HG03342 (cell line): ENCODE measurements around the gene PHLDB1.

Source experiments
- ATAC-seq: cut with Tn5 transposase; IDR thresholded peaks from one replicate; pipeline ENCODE4 v1.9.1; 2021; ENCODE audit warnings: mild to moderate bottlenecking, moderate library complexity; ENCODE audit not compliant: unreplicated experiment

The PHLDB1 gene

DNA sequence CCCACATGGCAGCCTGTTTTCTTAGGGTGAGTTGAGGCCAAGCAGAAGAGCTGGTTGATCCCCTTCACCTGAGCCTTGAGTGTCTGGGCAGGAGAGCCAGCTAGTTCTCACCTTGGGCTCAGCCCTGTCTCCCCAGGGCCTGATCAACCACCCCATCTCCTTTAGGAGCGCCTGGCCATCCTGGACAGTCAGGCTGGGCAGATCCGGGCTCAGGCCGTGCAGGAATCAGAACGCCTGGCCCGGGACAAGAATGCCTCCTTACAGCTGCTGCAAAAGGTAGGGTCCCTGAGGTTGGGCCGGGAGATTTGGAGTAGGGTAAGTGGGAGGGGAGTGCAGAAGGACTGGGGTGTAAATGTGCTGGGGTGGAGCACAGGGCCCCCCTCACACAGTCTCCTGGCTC is 31.3 kb downstream of the PHLDB1 start:
- no peak for ATAC-seq

DNA sequence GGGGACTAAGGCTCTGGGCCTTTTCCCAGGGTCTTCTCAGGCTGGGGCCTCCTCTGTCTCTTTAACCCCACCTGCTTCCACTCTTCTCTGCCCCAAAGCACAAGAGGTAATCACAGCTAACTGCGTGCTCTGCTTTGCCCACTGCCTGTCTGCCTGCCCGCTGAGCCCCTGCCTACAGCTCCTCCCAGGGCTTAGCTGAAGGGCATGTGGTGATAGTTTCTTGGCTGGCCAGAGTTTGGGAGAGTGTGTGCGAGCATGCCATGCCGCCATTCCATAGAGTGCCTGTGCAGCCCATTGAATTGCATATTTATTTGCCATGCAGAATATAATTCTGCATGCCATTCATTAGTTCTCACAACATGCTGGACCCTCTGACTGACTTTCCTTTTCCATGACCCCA is 32.5 kb downstream of the PHLDB1 start:
- ATAC-seq = no peak

DNA sequence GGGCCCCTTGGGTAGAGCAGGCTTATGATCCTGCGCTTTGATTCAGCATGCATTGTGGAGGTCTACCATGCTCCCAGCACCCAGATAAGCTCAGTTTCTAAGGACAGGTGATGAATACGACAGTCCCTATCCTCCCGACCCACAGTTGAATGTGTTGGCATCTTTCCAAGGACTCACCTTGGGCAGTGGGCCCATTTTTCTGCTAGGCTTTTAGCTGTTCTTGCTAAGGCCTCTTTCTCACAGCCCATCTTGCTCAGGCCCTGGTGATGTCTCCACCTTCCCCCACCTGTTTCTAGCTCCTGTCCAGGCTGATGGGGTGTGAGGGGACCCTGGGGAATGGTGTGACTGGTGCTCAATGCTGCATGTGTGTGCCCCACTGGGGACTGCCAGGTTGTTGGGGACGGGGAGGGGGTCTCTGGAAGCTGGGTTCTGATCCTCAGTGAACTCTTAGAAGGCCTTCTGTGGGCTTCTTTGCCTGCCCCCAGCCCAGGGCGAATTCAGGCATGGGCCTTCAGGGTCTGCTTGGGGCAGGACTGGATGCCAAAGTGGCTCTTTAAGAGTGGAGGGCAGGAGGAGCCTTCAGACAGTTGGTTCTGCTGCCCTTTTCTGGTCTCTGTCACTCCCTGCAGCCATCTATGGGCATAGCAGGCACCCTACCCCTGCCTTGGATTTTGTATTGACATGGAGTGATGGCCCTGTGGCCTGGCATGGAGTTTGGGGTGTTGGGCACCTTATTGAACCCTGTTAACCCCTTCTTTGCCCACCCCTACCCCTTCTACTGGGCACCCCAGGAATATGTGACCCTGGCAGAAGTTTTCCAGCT is 33.1 kb downstream of the PHLDB1 start:
- ATAC-seq = no peak

DNA sequence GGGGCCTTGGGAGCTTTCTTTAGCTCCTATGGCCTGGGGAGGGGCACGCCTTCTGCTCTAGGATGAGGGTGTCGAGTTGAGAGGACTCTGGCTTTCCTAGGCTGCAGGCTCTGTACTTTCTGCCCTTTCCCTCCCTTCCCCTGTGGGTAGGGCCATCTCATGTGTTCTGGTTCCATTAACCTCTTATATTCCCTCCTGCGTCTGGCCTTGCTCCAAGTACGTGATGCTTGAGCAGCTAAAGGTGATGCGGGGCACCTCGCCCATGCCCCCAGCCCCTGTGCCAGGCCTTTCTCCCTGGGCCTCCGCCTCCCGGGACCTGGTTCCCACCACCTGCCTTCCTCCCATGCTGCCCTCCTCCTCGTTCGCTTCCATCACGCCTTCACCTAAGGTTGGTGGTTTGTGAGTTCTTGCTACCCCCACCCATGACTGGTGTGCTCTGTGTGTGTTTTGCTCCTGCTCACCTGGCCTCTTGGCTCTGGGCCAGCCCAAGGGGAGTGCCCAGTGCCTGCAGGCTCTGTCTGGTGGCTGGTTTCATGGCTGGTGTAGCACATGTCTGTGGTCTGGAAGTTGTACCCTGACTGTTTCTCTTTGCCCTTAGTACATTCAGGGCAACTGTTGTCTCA is 34.1 kb downstream of the PHLDB1 start:
- ATAC-seq = no peak

DNA sequence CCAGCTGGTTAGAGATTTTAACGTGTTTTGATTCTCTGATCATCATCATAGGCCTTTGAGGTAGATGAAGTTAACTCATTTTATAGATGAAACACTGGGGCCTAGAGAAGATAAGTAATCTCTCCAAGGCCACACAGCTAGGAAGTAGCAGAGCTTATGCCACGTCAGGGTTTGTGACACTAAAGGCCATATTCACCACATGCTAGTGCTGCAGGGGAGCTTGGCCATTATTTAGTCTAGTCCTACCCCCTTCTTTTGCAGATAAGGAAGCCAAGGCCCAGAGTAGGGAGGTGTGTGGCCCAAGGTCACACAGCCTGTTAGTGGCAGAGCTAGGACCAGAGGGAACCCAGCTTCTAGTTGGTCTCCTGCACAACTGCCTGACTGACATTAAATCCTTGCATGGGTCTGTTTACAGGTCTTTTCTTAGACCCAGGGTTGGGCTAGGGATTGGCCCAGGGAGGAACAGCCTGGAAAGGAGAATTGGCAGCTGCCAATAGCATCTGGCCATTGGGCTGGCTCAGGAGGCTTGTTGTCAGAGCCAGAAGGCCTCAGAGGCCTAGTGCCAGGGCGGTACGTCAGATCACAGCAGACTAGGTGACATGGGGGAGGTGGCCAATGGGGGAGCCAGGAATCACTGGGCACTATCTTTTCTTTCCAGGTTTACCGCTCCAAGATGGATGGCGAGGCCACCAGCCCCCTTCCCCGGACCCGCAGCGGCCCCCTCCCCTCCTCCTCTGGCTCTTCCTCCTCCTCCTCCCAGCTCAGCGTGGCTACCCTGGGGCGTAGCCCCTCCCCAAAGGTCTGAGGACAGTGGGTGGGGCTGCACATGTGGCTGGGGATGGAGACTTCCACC is 36.0 kb downstream of the PHLDB1 start:
- ATAC-seq = no peak

DNA sequence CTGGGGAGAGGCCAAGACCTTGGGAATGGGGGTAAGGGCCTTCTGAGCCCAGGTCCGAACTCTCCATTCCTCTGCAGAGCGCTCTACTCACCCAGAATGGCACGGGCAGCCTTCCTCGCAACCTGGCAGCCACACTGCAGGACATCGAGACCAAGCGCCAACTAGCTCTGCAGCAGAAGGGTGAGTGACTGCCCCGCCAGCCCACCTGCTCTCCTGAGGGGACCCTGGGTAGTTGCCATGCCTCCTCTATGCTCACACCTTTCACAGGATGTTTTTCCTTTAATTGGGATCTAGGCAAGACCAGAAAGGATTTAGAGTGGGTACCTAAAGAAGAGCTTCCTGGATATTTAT is 36.6 kb downstream of the PHLDB1 start:
- no peak for ATAC-seq

DNA sequence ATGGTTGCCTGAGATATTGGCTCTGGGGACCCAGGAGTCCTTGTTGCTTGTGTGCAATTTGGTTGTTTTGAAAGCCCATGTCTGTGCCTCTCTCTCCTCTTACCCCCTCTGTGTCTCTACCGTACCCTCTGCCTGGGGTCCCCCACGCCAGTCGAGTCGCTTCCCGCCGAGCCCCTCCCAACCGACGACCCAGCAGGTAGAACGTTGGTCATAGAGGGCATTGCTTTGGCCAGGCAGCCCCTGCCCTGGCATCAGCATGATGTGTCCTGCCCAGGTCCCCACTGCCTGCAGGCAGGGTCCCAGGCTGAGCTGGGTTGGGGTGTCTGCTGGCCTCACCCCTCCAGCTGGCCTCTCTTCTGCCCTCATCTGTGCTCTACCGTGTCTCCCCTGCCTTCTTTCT is 37.1 kb downstream of the PHLDB1 start:
- ATAC-seq = no peak

DNA sequence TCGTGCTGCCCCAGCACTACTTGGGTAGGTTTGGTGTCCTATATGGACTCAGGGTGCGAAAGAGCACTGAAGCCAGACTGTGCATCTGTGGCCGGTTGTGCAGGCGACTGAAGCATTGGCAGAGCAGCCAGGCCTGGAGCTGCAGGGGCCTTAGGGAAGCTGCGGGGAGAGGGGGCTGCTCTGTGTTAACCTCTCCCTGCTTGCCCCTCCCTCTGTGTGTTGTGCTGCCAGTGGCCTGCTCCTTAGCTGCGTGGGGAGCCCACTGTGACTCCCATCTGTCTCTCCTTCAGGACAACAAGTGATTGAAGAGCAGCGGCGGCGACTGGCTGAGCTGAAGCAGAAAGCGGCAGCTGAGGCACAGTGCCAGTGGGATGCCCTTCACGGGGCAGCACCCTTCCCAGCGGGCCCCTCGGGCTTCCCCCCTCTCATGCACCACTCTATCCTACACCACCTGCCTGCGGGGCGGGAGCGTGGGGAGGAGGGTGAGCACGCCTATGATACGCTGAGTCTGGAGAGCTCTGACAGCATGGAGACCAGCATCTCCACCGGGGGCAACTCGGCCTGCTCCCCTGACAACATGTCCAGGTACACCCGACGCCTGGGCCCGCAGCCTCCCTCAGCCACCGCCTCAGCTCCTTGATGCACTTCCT is 37.8 kb downstream of the PHLDB1 start:
- no peak for ATAC-seq

DNA sequence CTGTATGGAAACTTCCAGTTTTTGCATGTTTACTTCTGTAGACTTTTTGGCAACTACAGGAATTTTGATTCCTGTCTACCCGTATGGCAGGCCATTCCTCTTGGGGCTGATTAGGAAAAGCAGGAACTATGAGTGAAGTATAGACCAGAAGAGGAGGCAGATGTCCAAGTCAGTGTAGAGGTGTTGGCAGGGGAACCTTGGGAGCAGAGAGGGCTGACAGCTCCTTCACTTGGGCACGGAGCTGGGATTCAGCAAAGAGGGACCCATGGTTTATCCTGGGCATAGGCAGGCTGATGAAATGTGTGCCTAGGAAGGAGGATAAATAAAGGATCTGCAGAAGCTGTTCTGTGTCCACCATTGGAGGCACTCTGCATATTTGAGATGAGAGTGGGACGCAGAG is 39.0 kb downstream of the PHLDB1 start:
- no peak for ATAC-seq

DNA sequence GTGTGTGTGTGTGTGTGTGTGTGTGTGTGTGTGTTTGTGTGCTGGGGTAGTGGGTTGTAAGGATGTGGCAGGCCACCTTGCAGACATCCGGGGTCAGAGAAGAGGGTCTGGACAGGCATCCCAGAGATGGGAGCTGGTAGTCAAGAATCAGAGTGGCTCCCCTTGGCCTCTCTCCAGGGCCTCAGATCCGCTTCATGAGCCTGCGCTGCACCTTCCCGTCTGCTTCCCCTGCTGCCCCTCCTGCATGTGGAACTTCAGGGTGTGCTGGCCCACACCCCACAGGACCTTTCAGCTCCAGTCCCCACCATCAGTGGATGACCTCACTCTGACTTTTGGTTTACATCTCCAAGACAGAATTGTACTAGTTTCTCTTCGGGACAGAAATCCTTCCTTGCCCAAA is 40.9 kb downstream of the PHLDB1 start:
- ATAC-seq = no peak

DNA sequence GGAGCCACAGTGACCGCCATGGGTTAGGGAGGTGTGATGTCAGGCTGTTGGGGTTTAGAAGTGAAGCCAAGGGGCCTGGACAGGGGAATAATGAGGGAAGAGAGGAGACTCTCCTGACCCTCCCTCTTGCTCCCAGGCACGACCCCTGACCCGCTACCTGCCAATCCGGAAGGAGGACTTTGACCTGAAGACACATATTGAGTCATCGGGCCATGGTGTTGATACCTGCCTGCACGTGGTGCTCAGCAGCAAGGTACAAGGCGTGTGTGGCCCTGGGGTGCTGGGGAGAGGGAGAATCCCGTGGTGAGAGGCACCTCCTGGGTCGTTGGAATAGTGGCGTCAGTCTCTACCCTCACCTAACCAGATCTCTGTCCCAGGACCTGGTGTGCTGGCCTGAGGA is 42.5 kb downstream of the PHLDB1 start:
- no peak for ATAC-seq

DNA sequence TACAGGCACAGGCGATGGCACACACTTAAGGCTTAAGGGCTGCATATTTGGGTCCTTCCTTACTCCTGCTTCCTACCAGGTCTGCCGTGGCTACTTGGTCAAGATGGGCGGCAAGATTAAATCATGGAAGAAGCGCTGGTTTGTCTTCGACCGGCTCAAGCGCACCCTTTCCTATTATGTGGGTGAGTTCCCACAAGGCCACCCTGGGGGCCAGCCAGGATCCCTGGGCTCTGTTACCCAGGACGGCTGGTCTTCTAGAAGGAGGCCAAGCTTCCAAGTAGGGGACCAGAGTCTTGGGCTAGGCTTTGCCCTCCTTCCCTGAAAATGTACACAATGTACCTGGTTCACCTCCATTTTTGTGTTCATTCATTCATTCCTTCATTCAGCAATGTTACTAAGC is 43.0 kb downstream of the PHLDB1 start:
- ATAC-seq = no peak

DNA sequence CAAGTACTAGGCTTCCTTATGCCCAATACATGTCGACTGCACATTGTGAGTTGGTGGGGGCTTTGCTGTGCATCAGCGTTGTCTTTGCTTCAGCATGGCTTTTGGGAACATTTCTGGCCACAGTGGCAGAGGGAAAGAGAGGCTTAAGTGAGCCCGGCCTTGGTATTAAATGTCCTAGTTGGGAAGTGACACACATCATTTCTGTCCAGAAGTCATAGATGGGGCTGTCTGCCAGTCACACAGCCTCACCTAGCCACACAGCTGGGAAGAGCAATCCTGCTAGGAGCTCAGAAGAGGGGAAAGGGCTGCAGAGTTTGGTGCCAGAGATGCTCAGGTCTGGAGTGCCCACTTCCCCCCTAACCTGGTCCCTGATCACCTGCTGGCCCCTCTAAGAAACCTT is 44.4 kb downstream of the PHLDB1 start:
- ATAC-seq = no peak

DNA sequence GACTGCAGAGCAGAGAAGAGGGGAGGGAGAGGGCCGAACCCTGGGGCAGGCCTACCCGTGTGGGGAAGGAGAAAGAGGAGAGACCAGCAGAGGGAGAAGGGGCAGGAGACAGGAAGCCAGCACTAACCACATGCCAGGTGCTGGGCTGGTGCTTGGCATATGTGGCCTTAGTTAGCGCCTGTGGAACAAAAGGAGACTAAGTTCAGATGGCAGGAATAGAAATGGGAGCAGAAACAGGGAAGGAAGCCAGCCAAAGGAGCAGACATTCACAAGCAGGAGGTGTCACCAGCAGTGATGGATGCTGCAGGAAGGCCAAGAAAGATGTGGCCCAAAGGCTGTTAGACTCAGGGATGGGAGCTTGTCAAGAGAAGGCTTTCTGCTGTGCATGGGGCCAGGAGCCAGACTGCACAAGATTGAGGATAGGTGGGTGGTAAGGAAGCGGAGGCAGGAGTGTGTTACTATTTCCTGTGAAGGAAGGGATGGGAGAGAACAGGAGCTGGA is 45.3 kb downstream of the PHLDB1 start:
- ATAC-seq = no peak

DNA sequence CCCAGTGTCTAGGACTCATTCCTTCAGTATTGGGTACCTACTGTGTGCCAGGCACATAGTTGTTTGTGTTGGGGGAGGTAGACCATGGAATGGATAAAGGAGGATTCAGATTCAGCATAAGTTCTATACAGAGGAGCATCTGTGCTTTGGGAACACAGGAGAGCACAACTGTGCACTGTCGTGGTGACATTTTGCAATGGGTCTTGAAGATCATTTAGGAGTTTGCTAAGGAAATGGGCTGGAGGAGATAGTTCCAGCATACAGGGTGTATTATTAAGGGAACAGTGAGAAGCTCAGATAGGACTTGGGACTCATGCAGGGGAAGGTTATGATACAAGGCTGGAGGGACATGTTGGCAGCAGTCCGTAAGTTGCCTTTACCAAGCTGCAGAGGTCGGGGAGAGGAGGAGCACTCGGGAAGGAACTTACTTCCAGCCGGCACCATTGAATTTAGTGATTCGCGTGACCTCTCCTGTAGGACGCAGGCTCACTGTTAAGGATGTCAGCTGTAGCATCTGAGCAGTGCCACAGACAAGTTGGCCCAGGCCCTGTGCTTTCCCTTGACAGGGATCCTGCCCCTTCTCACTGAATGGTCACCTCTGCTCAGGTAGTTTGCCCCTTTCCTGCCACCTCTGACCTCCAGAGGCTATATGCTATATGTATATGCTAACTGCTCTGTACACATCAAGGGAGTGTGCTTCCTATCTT is 46.4 kb downstream of the PHLDB1 start:
- ATAC-seq = no peak

DNA sequence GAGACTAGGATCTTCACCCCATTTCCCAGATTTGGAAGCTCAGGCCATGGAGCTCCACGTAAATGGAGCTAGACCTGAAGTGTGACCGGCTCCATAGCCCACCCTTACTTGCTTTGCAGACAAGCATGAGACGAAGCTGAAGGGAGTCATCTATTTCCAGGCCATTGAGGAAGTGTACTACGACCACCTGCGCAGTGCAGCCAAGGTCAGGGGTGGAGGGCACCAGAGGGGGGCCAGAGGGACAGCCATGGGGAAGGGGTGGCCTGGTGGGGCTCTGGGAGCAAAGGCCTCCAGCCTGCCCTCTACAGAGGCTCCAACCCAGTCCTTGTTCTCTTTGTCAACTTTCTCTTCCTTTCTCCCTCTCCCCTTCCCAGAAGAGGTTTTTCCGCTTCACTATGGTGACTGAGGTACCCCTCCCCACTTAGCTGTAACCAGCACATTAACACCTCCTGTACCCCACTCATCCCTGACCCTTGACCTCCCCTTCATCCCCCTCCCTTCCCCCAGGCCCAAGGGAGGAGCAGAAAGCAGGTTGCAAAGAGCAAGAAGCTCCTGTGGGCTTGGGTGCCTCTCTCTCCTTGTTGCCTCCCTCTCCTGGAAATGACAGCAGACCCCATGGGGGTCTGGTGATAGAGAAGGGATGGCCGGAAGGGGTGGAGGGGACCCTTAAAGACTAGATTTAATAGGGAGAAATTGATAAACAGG is 48.2 kb downstream of the PHLDB1 start:
- ATAC-seq = no peak

DNA sequence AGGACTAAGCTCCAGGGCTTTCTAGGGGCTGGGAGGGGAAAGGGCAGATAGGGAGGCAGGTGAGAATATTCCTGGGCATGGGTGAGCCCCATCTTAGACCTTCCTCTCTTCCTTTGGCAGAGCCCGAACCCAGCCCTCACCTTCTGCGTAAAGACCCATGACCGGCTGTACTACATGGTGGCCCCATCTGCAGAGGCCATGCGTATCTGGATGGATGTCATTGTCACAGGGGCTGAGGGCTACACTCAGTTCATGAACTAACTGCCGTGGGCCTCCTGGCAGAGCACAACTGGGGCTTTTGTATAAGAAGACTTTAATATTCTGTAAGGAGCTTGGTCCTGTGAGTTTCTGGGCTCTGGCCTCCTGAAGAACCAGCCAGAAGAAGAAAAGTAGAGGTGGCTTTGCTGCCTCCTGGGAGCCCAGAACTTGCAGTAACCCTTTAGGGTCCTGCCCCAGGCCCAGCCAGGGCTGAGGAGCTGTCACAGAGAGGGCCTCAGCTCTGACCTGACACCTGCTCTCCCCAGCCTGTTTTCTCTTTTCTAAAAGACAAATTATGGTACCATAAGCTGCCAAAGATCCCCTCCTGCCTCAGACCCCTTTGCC is 49.2 kb downstream of the PHLDB1 start:
- no peak for ATAC-seq

DNA sequence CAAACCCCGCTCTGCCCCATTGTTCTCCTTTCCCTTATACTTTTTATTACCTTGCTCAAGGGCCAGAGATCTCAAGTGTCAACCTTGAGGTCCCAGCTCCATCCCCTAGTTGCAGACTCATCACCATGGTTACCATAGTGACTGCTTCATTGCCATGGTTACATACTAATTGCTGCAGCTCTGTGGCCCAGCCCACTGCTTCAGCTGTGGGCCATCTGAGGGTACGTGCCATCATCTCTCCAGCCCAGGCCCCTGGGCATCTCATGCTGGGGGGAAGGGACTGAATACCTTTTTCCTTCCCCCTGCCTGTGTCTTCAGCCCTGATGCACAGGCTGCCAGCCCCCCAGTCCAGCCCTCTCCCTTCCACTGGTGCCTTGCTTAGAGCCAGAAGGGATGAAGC is 49.8 kb downstream of the PHLDB1 start:
- ATAC-seq = no peak

DNA sequence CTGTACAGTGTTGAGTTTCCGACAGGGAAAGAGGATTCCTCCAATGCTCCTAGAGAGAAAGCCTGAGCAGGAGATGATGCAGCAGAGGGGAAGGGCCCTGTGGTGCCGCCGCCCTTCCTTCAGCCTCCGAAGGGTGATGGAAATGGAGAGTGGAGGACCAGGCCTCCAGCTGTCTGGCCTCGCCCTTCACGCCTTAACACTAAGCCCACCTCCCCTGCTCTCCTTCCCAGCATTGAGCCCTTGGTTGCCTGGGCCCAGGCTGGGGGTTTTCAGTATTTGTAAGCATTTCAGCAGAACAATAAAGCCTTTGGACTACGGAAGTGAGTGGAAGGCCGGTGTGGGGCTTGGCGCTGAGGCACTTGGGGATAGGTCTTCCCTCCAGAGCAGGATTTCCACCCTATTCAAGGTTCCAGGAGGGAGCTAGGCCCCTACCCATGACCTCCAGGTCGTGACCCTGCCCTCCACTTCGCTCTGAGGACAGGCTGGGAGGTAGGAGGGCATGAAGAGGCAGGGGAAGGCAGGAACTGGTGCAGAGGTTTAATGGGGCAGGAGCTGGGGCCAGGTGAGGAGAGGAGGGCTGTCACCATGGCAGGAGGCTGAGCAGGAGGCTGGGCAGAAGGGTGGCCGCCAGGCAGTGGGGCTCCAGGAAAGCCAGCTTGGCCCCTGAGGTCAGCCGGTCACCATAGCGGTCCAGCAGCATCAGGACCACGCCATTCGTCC is 50.5 kb downstream of the PHLDB1 start:
- ATAC-seq = no peak
